NAMALWA (cell line): Measurements from ENCODE around the gene C17orf100.

Experiments
- DNase-seq: peaks from one replicate; pipeline ENCODE4 v3.0.0-alpha.2; 2015; ENCODE audit warnings: low spot score

The C17orf100 gene

GRCh38 chr17:6669479-6670212, 18.1 kb downstream of the C17orf100 start:
- no peak for DNase-seq

GRCh38 chr17:6670571-6670970, 19.0 kb downstream of the C17orf100 start:
- no peak for DNase-seq

GRCh38 chr17:6670999-6671398, 19.4 kb downstream of the C17orf100 start:
- DNase-seq = no peak

- DNase-seq = no peak
Measured at GRCh38 chr17:6671431-6671830, 19.9 kb downstream of the C17orf100 start.

GRCh38 chr17:6674586-6674985, 23.0 kb downstream of the C17orf100 start:
- no peak for DNase-seq

GRCh38 chr17:6675201-6675825, 23.8 kb downstream of the C17orf100 start:
- no peak for DNase-seq

- DNase-seq = no peak
Measured at GRCh38 chr17:6676802-6677157, 25.2 kb downstream of the C17orf100 start.

GRCh38 chr17:6677158-6677831, 25.7 kb downstream of the C17orf100 start:
- DNase-seq = no peak

GRCh38 chr17:6677946-6678345, 26.4 kb downstream of the C17orf100 start:
- DNase-seq = no peak

GRCh38 chr17:6679241-6679640, 27.7 kb downstream of the C17orf100 start:
- no peak for DNase-seq

- DNase-seq = no peak
Measured at GRCh38 chr17:6681176-6681575, 29.6 kb downstream of the C17orf100 start.

GRCh38 chr17:6681671-6682070, 30.1 kb downstream of the C17orf100 start:
- no peak for DNase-seq

GRCh38 chr17:6682339-6682738, 30.8 kb downstream of the C17orf100 start:
- no peak for DNase-seq

GRCh38 chr17:6683081-6683684, 31.6 kb downstream of the C17orf100 start:
- DNase-seq = no peak

- DNase-seq = no peak
Measured at GRCh38 chr17:6683730-6684459, 32.3 kb downstream of the C17orf100 start.

- no peak for DNase-seq
Measured at GRCh38 chr17:6684460-6684783, 32.9 kb downstream of the C17orf100 start.

- no peak for DNase-seq
Measured at GRCh38 chr17:6684881-6685767, 33.6 kb downstream of the C17orf100 start.

- DNase-seq = no peak
Measured at GRCh38 chr17:6686026-6686425, 34.5 kb downstream of the C17orf100 start.

- no peak for DNase-seq
Measured at GRCh38 chr17:6688944-6689343, 37.4 kb downstream of the C17orf100 start.

- DNase-seq = no peak
Measured at GRCh38 chr17:6690641-6691040, 39.1 kb downstream of the C17orf100 start.

- DNase-seq = no peak
Measured at GRCh38 chr17:6691546-6691945, 40.0 kb downstream of the C17orf100 start.
